ENCODE measurements around the gene NCK2. TPM values are rescaled to one million over a fixed set of nuclear protein-coding genes. Genes with fewer than 3 reads are reported as not detected.
A peak's percentile ranks its signal among the peaks of the same experiment; 100 is the strongest.

The NCK2 gene
- total and polyA plus RNA-seq, 2 of the 4 experiments (the other 2 are of a cell fraction): 15.8 to 22.2 TPM

DNA sequence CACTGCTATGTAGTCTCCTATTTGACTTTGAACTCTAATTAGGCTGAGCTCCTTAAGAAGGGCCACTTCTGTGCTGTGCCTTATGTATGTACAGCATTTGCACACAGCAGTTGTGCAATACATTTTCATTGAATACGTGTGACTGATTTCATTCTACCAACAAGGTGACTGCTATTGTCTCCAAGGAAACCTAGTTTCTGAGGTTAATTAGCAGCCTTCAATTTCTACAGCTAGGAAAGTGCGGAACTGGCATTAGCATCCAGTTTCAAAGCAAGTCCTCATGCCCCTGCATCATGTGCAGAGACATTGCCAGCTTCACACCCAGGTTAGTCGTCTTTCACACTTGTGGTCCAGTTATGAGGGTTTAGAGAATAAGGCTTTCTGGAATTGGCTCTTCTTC lies 58.6 kb downstream of the NCK2 start:
- Histone ChIP-seq H2AFZ (replicated peaks; ENCODE audit: low read length, poor library complexity) (no peak overlapping the region), H2BK15ac (ENCODE audit: low read depth, low read length) (no peak overlapping the region), H3K4me1 (ENCODE audit: control insufficient read depth, insufficient read depth, low read length) (peaks cover 5% of the 10 kb centered on the region), H3K4me2 (ENCODE audit: low read depth, low read length) (no peak overlapping the region), H3K9me1 (ENCODE audit: insufficient read depth, low read length) (peaks cover 11% of the 10 kb centered on the region), H3K4me3 (ENCODE audit: insufficient read depth, low read depth, low read length) (no peak overlapping the region), H2BK5ac (ENCODE audit: low read depth, low read length, poor library complexity, severe bottlenecking) (no peak overlapping the region), H3K27ac (ENCODE audit: insufficient read depth, low read length) (no peak overlapping the region), H2AK9ac (replicated peaks; ENCODE audit: low read depth, low read length, poor library complexity) (no peak overlapping the region), H2BK20ac (ENCODE audit: low read depth, low read length) (no peak overlapping the region), H3K14ac (replicated peaks; ENCODE audit: low read depth, low read length) (no peak overlapping the region), H4K91ac (ENCODE audit: insufficient read depth, low read depth, low read length) (no peak overlapping the region), H4K8ac (ENCODE audit: low read depth in 2 of 2, low read length in 2 of 2) (no peak overlapping the region), H3K36me3 (ENCODE audit: control insufficient read depth, insufficient read depth, low read length) (peaks cover 4% of the 10 kb centered on the region), H3K23ac (ENCODE audit: low read depth, low read length) (no peak overlapping the region), H4K5ac (ENCODE audit: low read depth, low read length) (no peak overlapping the region), H3K27me3 (ENCODE audit: control insufficient read depth, insufficient read depth, low read length) (no peaks in the 10 kb centered on the region), H2BK120ac (ENCODE audit: low read depth, low read length) (no peak overlapping the region), H3K79me1 (ENCODE audit: low read depth in 1 of 2, low read length in 2 of 2) (peaks cover 64 to 70% of the 10 kb centered on the region in 2 experiments), H3K9me3 (ENCODE audit: control insufficient read depth, insufficient read depth, low read length) (no peaks in the 10 kb centered on the region), H3K18ac (ENCODE audit: low read depth, low read length) (no peak overlapping the region), H2AK5ac (ENCODE audit: low read depth, low read length) (no peak overlapping the region), H3K56ac (ENCODE audit: extremely low read depth, insufficient read depth, low read length) (no peak overlapping the region), H3K4ac (ENCODE audit: low read depth, low read length) (no peak overlapping the region), H3K9ac (ENCODE audit: low read depth, low read length) (no peak overlapping the region), H4K20me1 (ENCODE audit: insufficient read depth, low read length) (peaks cover 58% of the 10 kb centered on the region; the same call in 1 of the 2 replicates)
- dilution Hi-C loops (cut with HindIII; ENCODE audit: low sequenced_read_pairs, unreplicated experiment) (no loop called here), intact Hi-C loops (cut with micrococcal nuclease) (no loop called here), in situ Hi-C loops (cut with MboI; ENCODE audit: low sequenced_read_pairs) (no loop called here)
- WGBS, 2 experiments (ENCODE audit: extremely low coverage in 2 of 2, insufficient read length in 1 of 2): no CpG with 5 or more reads among the region's 3 CpGs
- ChIA-PET CTCF (no interaction called here), POLR2A (ENCODE audit: unreplicated experiment) (no interaction called here)
- DNase-seq: no peak
- no peak for ATAC-seq (ENCODE audit: low read depth)
- BruUV-seq (replicated peaks): no TSS peak
- TF ChIP-seq, protein P1, sequence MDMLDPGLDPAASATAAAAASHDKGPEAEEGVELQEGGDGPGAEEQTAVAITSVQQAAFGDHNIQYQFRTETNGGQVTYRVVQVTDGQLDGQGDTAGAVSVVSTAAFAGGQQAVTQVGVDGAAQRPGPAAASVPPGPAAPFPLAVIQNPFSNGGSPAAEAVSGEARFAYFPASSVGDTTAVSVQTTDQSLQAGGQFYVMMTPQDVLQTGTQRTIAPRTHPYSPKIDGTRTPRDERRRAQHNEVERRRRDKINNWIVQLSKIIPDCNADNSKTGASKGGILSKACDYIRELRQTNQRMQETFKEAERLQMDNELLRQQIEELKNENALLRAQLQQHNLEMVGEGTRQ (IDR thresholded peaks at IDR 0.05; ENCODE audit: low read depth, low read length): no peak
- TF ChIP-seq CEBPB (IDR thresholded peaks at IDR 0.05; ENCODE audit: low read depth, low read length): peak; percentile 72
- TF ChIP-seq, protein P2, sequence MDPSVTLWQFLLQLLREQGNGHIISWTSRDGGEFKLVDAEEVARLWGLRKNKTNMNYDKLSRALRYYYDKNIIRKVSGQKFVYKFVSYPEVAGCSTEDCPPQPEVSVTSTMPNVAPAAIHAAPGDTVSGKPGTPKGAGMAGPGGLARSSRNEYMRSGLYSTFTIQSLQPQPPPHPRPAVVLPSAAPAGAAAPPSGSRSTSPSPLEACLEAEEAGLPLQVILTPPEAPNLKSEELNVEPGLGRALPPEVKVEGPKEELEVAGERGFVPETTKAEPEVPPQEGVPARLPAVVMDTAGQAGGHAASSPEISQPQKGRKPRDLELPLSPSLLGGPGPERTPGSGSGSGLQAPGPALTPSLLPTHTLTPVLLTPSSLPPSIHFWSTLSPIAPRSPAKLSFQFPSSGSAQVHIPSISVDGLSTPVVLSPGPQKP (IDR thresholded peaks at IDR 0.05; ENCODE audit: borderline replicate concordance, low read depth, low read length): no peak

All from IMR-90 (cell line).